ENCODE measurements around the gene PITPNC1. TPM values are rescaled to one million over a fixed set of nuclear protein-coding genes. Genes with fewer than 3 reads are reported as not detected.

The PITPNC1 gene
- total RNA-seq, 1 donor, result 25.7 TPM

DNA sequence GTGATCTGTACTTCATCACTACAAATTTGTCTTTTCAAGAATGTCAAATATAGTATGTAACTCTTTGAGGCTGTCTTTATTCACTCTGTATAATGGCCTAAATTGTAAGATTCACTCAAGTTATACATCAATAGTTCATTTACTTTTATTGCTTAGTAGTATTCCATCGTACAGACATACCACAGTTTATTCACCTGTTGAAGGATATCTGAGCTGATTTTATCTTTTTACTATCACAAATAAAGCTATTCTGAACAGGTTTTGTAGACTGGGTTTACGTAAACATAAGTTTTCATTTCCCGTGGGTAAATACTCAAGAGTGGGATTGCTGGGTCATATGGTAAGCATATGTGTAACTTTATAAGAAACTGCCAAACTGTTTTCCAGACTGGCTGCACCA is 29.3 kb upstream of the PITPNC1 start:
- no peak overlapping the region for H3K4me3 ChIP-seq (ENCODE audit: low read depth, low read length)
- TF ChIP-seq, protein P1, sequence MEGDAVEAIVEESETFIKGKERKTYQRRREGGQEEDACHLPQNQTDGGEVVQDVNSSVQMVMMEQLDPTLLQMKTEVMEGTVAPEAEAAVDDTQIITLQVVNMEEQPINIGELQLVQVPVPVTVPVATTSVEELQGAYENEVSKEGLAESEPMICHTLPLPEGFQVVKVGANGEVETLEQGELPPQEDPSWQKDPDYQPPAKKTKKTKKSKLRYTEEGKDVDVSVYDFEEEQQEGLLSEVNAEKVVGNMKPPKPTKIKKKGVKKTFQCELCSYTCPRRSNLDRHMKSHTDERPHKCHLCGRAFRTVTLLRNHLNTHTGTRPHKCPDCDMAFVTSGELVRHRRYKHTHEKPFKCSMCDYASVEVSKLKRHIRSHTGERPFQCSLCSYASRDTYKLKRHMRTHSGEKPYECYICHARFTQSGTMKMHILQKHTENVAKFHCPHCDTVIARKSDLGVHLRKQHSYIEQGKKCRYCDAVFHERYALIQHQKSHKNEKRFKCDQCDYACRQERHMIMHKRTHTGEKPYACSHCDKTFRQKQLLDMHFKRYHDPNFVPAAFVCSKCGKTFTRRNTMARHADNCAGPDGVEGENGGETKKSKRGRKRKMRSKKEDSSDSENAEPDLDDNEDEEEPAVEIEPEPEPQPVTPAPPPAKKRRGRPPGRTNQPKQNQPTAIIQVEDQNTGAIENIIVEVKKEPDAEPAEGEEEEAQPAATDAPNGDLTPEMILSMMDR (IDR thresholded peaks at IDR 0.05; ENCODE audit: insufficient read depth, low read length), result no peak
- no peak for DNase-seq (ENCODE audit: low read depth)

GRCh38 chr17:67349420-67349819 is 27.7 kb upstream of the PITPNC1 start:
- DNase-seq (ENCODE audit: low read depth), result no peak
- TF ChIP-seq, protein P1 (IDR thresholded peaks at IDR 0.05; ENCODE audit: insufficient read depth, low read length), result no peak
- no peak overlapping the region for H3K4me3 ChIP-seq (ENCODE audit: low read depth, low read length)

- no peak overlapping the region for H3K4me3 ChIP-seq (ENCODE audit: low read depth, low read length)
- TF ChIP-seq, protein P1 (IDR thresholded peaks at IDR 0.05; ENCODE audit: insufficient read depth, low read length), result no peak
- no peak for DNase-seq (ENCODE audit: low read depth)
Measured at GRCh38 chr17:67353161-67353560, 23.9 kb upstream of the PITPNC1 start.

DNA sequence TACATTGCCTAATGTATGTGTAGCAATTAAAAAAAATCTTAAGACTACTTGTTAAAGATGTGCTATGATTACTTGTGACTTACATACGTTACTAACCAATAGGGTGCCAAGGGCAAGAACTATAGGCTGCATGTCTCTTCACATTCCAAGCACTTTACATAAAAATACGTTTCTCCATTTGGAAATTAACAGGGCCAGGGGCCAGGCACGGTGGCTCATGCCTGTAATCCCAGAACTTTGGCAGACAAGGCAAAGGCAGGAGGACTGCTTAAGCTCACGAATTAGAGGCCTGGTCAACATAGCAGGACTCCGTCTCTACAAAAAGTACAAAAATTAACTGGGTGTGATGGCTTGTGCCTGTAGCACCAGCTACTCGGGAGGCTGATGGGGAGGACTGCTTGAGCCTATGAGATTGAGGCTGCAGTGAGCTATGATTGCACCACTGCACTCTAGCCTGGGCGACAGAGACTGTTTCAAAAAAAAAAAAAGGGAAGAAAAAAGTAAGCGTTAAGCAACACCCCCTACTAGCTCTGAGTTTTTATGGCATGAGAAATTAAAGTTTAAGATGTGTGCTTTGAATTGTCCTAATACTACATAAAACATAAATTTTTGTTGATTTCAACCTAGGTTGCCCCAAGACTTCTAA is 23.0 kb upstream of the PITPNC1 start:
- no peak for DNase-seq (ENCODE audit: low read depth)
- H3K4me3 ChIP-seq (ENCODE audit: low read depth, low read length), result no peak overlapping the region
- TF ChIP-seq, protein P1 (IDR thresholded peaks at IDR 0.05; ENCODE audit: insufficient read depth, low read length), result no peak

GRCh38 chr17:67358612-67359011 is 18.5 kb upstream of the PITPNC1 start:
- DNase-seq (ENCODE audit: low read depth), result no peak
- TF ChIP-seq, protein P1 (IDR thresholded peaks at IDR 0.05; ENCODE audit: insufficient read depth, low read length), result no peak
- no peak overlapping the region for H3K4me3 ChIP-seq (ENCODE audit: low read depth, low read length)

- peak; percentile 49 for DNase-seq (ENCODE audit: low read depth)
- TF ChIP-seq, protein P1 (IDR thresholded peaks at IDR 0.05; ENCODE audit: insufficient read depth, low read length), result peak; percentile 45
Measured at GRCh38 chr17:67359960-67360791, 16.9 kb upstream of the PITPNC1 start.

More at GRCh38 chr17:67359960-67360791, 16.9 kb upstream of the PITPNC1 start:
- no peak overlapping the region for H3K4me3 ChIP-seq (ENCODE audit: low read depth, low read length)

Measured in fibroblast of the aortic adventitia (primary cell).